ENCODE measurements around the gene OLAH. TPM values are rescaled to one million over a fixed set of nuclear protein-coding genes. Genes with fewer than 3 reads are reported as not detected.

Gene OLAH
- total RNA-seq, 3 donors from 2014 or later: 0.16 TPM; not detected in 2

DNA sequence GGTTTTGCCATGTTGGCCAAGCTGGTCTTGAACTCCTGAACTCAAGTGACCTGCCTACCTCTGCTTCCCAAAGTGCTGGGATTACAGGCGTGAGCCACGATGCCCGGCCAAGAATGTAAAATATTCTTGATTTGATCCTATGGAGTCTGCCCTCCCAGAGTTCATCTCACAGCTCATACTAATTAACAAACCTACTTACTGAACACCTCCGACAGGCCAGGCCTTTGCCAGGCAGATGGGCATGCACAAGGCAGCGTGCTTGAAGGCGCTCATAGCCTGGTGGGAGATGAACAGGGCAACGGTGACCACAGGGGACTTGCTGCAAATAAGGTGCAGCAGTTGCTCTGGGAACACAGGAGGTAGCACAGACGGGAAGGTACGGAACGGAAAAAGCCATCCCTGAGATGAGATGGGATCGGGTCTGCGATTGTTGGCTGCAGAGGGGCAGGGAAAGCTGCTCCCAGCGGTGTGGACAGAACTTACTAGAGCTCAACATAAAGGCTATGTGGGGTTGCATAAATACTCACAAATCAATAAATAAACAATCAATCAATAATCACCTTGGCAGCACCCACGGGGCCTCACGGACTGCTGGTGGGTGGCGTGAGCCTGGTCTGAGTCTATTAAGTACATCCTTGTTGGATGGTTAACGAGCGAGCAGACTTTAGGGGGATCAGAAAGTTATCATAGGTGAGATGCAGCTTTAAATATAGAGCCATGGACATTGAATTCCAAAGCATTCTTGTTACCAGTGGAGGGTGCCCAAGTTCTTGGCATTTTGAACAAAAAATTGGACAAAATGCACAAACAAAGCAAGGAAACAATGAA lies 40.1 kb downstream of the OLAH start:
- no peaks in the 10 kb centered on the region for H3K9me3 ChIP-seq
- DNase-seq (no peak), ATAC-seq (no peak)
- intact Hi-C loops (cut with DNase I, micrococcal nuclease): no loop called here
- no peaks in the 10 kb centered on the region for H3K36me3 ChIP-seq (ENCODE audit: low read depth)
- H3K4me3 ChIP-seq: no peak overlapping the region
- TF ChIP-seq, protein P1, sequence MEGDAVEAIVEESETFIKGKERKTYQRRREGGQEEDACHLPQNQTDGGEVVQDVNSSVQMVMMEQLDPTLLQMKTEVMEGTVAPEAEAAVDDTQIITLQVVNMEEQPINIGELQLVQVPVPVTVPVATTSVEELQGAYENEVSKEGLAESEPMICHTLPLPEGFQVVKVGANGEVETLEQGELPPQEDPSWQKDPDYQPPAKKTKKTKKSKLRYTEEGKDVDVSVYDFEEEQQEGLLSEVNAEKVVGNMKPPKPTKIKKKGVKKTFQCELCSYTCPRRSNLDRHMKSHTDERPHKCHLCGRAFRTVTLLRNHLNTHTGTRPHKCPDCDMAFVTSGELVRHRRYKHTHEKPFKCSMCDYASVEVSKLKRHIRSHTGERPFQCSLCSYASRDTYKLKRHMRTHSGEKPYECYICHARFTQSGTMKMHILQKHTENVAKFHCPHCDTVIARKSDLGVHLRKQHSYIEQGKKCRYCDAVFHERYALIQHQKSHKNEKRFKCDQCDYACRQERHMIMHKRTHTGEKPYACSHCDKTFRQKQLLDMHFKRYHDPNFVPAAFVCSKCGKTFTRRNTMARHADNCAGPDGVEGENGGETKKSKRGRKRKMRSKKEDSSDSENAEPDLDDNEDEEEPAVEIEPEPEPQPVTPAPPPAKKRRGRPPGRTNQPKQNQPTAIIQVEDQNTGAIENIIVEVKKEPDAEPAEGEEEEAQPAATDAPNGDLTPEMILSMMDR (IDR thresholded peaks at IDR 0.05): no peak
- H3K4me1 ChIP-seq (ENCODE audit: low read depth): peaks cover 6% of the 10 kb centered on the region

DNA sequence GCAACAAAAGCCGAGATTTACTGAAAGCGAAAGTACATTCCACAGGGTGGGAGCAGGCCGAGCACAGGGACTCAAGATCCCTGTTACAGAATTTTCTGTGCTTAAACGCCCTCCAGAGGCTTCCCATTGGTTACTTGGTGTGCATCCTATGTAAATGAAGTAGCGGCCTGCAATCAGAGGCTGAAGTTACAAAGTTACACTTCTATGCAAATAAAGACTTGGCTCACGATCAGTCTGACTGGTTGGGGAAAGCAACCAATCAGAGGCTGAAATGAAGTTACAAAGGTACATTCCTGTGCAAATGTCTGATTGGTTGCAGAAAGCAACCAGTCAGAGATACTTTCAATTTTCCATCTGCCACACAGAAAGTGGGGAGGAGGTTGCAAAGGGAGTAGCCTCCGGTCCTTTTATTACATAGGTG lies 40.8 kb downstream of the OLAH start:
- intact Hi-C loops (cut with DNase I, micrococcal nuclease): no loop called here
- H3K9me3 ChIP-seq: no peaks in the 10 kb centered on the region
- ATAC-seq (peak; percentile 81), DNase-seq (peak in 1 of 3 donors; percentile 61)
- H3K4me3 ChIP-seq: no peak overlapping the region
- TF ChIP-seq, protein P1 (IDR thresholded peaks at IDR 0.05): no peak
- H3K4me1 ChIP-seq (ENCODE audit: low read depth): peaks cover 6% of the 10 kb centered on the region
- no peaks in the 10 kb centered on the region for H3K36me3 ChIP-seq (ENCODE audit: low read depth)

- TF ChIP-seq, protein P1 (IDR thresholded peaks at IDR 0.05): peak; percentile 59
- Histone ChIP-seq H3K9me3 (no peaks in the 10 kb centered on the region), H3K4me1 (ENCODE audit: low read depth) (peaks cover 6% of the 10 kb centered on the region), H3K36me3 (ENCODE audit: low read depth) (no peaks in the 10 kb centered on the region), H3K4me3 (no peak within 1 kb of the TSS)
- DNase-seq: peak; percentile 72 to 84 (median 75)
- intact Hi-C loops (cut with DNase I, micrococcal nuclease): no loop called here
- peak; percentile 97 for ATAC-seq
Observed at GRCh38 chr10:15088428-15089261, 44.9 kb downstream of the OLAH start, which contains the start of gene ACBD7. Gene ACBD7 (minus strand): TSS chr10:15088776. CDS start chr10:15088728, 48 bp downstream.

DNA sequence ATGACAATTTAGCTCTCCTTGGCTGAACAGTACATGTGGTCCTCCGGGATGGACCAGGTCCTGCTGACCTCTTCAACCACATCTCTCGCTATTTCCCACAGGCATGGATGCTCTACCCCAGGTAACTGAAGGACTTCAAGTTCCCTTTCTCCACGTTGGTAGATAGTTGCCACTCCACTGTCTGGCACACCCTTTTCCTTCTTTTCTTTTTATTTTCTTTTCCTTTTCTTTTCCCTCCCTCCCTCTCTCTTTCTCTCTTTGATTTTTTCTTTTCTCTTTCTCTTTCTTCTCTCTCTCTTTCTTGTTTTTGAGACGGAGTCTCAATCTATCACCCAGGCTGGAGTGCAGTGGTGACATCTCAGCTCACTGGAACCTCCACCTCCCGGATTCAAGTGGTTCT lies 47.7 kb downstream of the OLAH start:
- DNase-seq (no peak), ATAC-seq (no peak)
- TF ChIP-seq, protein P1 (IDR thresholded peaks at IDR 0.05): no peak
- Histone ChIP-seq H3K9me3 (no peaks in the 10 kb centered on the region), H3K36me3 (ENCODE audit: low read depth) (no peaks in the 10 kb centered on the region), H3K4me1 (ENCODE audit: low read depth) (peaks cover 3% of the 10 kb centered on the region), H3K4me3 (no peak overlapping the region)
- intact Hi-C loops (cut with DNase I, micrococcal nuclease): no loop called here

GRCh38 chr10:15092855-15093408 lies 49.2 kb downstream of the OLAH start:
- intact Hi-C loops (cut with DNase I, micrococcal nuclease): no loop called here
- Histone ChIP-seq H3K9me3 (no peaks in the 10 kb centered on the region), H3K4me3 (no peak overlapping the region), H3K36me3 (ENCODE audit: low read depth) (no peaks in the 10 kb centered on the region), H3K4me1 (ENCODE audit: low read depth) (peaks cover 5% of the 10 kb centered on the region)
- ATAC-seq: no peak
- DNase-seq: no peak
- TF ChIP-seq, protein P1 (IDR thresholded peaks at IDR 0.05): no peak
